BLaER1 treated with 17β-estradiol and CSF1 and Interleukin-3, amounts not matched to agents 10 nM and 100 nM (cell line): Measurements from ENCODE around the gene NUP98.

ENCODE experiments used
- H3K27ac ChIP-seq, 11 experiments: shearing (Covaris generic); formaldehyde crosslinking; 2 replicates each; pipeline ENCODE4 v1.8.1; 2022
- H3K27me3 ChIP-seq, 11 experiments: shearing (Covaris generic); formaldehyde crosslinking; 2 replicates each; pipeline ENCODE4 v1.8.1; 2022
- H3K36me3 ChIP-seq, 11 experiments: shearing (Covaris generic); formaldehyde crosslinking; 2 replicates each; pipeline ENCODE4 v1.8.1; 2022
- H3K4me1 ChIP-seq, 10 experiments: shearing (Covaris generic); formaldehyde crosslinking; 2 replicates each; pipeline ENCODE4 v1.8.1; 2022
- H3K4me2 ChIP-seq, 11 experiments: shearing (Covaris generic); formaldehyde crosslinking; 2 replicates each; pipeline ENCODE4 v1.8.1; 2022
- H3K4me3 ChIP-seq, 10 experiments: shearing (Covaris generic); formaldehyde crosslinking; 2 replicates each; pipeline ENCODE4 v1.8.1; 2022
- H3K9ac ChIP-seq, 11 experiments: shearing (Covaris generic); formaldehyde crosslinking; 2 replicates each; pipeline ENCODE4 v1.8.1; 2022
- H3K9me3 ChIP-seq, 11 experiments: shearing (Covaris generic); formaldehyde crosslinking; replicated peaks in 1 of 11; 2 replicates each; pipeline ENCODE4 v1.8.1; 2022
- H4K20me1 ChIP-seq, 11 experiments: shearing (Covaris generic); formaldehyde crosslinking; 2 replicates each; pipeline ENCODE4 v1.8.1; 2022
- Cebpa-rat ChIP-seq, 11 experiments: shearing (Covaris generic); IDR thresholded peaks; 2 replicates each; pipeline ENCODE4 v1.8.1; 2022

The NUP98 gene

GRCh38 chr11:3671334-3672254 is 125.8 kb downstream of the NUP98 start, which contains the start of gene CHRNA10:
CHRNA10 (minus strand) TSS chr11:3671384; CDS start chr11:3671312, 72 bp downstream.
- Histone ChIP-seq H3K4me2 (no peak within 1 kb of the TSS), H4K20me1 (peaks cover 0 to 88% (median 15%) of the 10 kb centered on the region in 11 experiments; a peak in 14 of 22 replicates), H3K9ac (no peak within 1 kb of the TSS), H3K4me1 (peaks cover 0 to 3% (median 0%) of the 10 kb centered on the region in 10 experiments; a peak in 4 of 20 replicates), H3K9me3 (no peaks in the 10 kb centered on the region), H3K27me3 (no peaks in the 10 kb centered on the region), H3K27ac (no peak within 1 kb of the TSS), H3K36me3 (peaks cover 93 to 100% (median 100%) of the 10 kb centered on the region in 11 experiments), H3K4me3 (no peak within 1 kb of the TSS)
- TF ChIP-seq Cebpa-rat (IDR thresholded peaks at IDR 0.05): no peak

GRCh38 chr11:3669742-3670183 is 127.6 kb downstream of the NUP98 start:
- TF ChIP-seq Cebpa-rat (IDR thresholded peaks at IDR 0.05): no peak
- Histone ChIP-seq H4K20me1 (peaks cover 0 to 69% (median 13%) of the 10 kb centered on the region in 11 experiments; a peak in 13 of 22 replicates), H3K4me3 (no peak overlapping the region), H3K36me3 (peaks cover 82 to 100% (median 100%) of the 10 kb centered on the region in 11 experiments), H3K9me3 (no peaks in the 10 kb centered on the region), H3K27me3 (no peaks in the 10 kb centered on the region), H3K4me1 (peaks cover 0 to 17% (median 9%) of the 10 kb centered on the region in 10 experiments; a peak in 11 of 20 replicates), H3K4me2 (no peak overlapping the region), H3K9ac (no peak overlapping the region; a peak in 1 of 22 replicates), H3K27ac (no peak overlapping the region)

GRCh38 chr11:3669128-3669527 is 128.2 kb downstream of the NUP98 start:
- no peak overlapping the region for H3K4me3 ChIP-seq
- no peak overlapping the region for H3K9ac ChIP-seq
- H3K27ac ChIP-seq: no peak overlapping the region
- peaks cover 0 to 64% (median 13%) of the 10 kb centered on the region in 11 experiments; a peak in 13 of 22 replicates for H4K20me1 ChIP-seq
- H3K4me1 ChIP-seq: peaks cover 0 to 17% (median 9%) of the 10 kb centered on the region in 10 experiments; a peak in 11 of 20 replicates
- H3K27me3 ChIP-seq: no peaks in the 10 kb centered on the region
- H3K9me3 ChIP-seq: no peaks in the 10 kb centered on the region
- TF ChIP-seq Cebpa-rat (IDR thresholded peaks at IDR 0.05): no peak
- no peak overlapping the region for H3K4me2 ChIP-seq
- H3K36me3 ChIP-seq: peaks cover 82 to 100% (median 100%) of the 10 kb centered on the region in 11 experiments

- TF ChIP-seq Cebpa-rat (IDR thresholded peaks at IDR 0.05): no peak
- Histone ChIP-seq H4K20me1 (peaks cover 0 to 52% (median 11%) of the 10 kb centered on the region in 11 experiments; a peak in 13 of 22 replicates), H3K9me3 (no peaks in the 10 kb centered on the region), H3K4me3 (no peak overlapping the region), H3K36me3 (peaks cover 68 to 91% (median 85%) of the 10 kb centered on the region in 11 experiments), H3K27me3 (no peaks in the 10 kb centered on the region), H3K27ac (no peak overlapping the region), H3K4me1 (peaks cover 0 to 17% (median 9%) of the 10 kb centered on the region in 10 experiments; a peak in 11 of 20 replicates), H3K4me2 (no peak overlapping the region), H3K9ac (no peak overlapping the region)
These were observed 130.0 kb downstream of the NUP98 start for GRCh38 chr11:3667149-3668035.

- H3K4me1 ChIP-seq: peaks cover 0 to 17% (median 9%) of the 10 kb centered on the region in 10 experiments; a peak in 11 of 20 replicates
- H3K36me3 ChIP-seq: peaks cover 55 to 78% (median 72%) of the 10 kb centered on the region in 11 experiments
- H3K9me3 ChIP-seq: no peaks in the 10 kb centered on the region
- H3K4me2 ChIP-seq: peak overlapping the region in 5 of 11 experiments; percentile 27 to 56 (median 47); a peak in 7 of 22 replicates
- peaks cover 0 to 39% (median 7%) of the 10 kb centered on the region in 11 experiments; a peak in 13 of 22 replicates for H4K20me1 ChIP-seq
- no peak overlapping the region; a peak in 1 of 22 replicates for H3K9ac ChIP-seq
- TF ChIP-seq Cebpa-rat (IDR thresholded peaks at IDR 0.05): no peak
- no peaks in the 10 kb centered on the region for H3K27me3 ChIP-seq
- H3K4me3 ChIP-seq: no peak overlapping the region
- no peak overlapping the region for H3K27ac ChIP-seq
These were observed 131.3 kb downstream of the NUP98 start for GRCh38 chr11:3666023-3666530.

- no peaks in the 10 kb centered on the region for H3K9me3 ChIP-seq
- H3K27ac ChIP-seq: 0 out of 22 replicates have a peak overlapping the region, but pooled peaks of 1 of the 11 experiments have one; percentile 13
- H3K27me3 ChIP-seq: no peaks in the 10 kb centered on the region
- H3K4me2 ChIP-seq: peak overlapping the region in 5 of 11 experiments; percentile 27 to 56 (median 47); a peak in 7 of 22 replicates
- peaks cover 0 to 33% (median 4%) of the 10 kb centered on the region in 11 experiments; a peak in 11 of 22 replicates for H4K20me1 ChIP-seq
- TF ChIP-seq Cebpa-rat (IDR thresholded peaks at IDR 0.05): no peak
- peaks cover 0 to 17% (median 9%) of the 10 kb centered on the region in 10 experiments; a peak in 11 of 20 replicates for H3K4me1 ChIP-seq
- H3K36me3 ChIP-seq: peaks cover 49 to 72% (median 66%) of the 10 kb centered on the region in 11 experiments
- H3K9ac ChIP-seq: no peak overlapping the region; a peak in 1 of 22 replicates
- no peak overlapping the region for H3K4me3 ChIP-seq
These were observed 131.9 kb downstream of the NUP98 start for GRCh38 chr11:3665336-3666022.

- no peak overlapping the region for H3K4me2 ChIP-seq
- peaks cover 36 to 58% (median 53%) of the 10 kb centered on the region in 11 experiments for H3K36me3 ChIP-seq
- H3K4me1 ChIP-seq: peaks cover 0 to 17% (median 9%) of the 10 kb centered on the region in 10 experiments; a peak in 11 of 20 replicates
- H3K27me3 ChIP-seq: no peaks in the 10 kb centered on the region
- no peak for TF ChIP-seq Cebpa-rat (IDR thresholded peaks at IDR 0.05)
- peaks cover 0 to 20% (median 0%) of the 10 kb centered on the region in 11 experiments; a peak in 8 of 22 replicates for H4K20me1 ChIP-seq
- no peak overlapping the region for H3K9ac ChIP-seq
- H3K9me3 ChIP-seq: no peaks in the 10 kb centered on the region
- no peak overlapping the region for H3K27ac ChIP-seq
- H3K4me3 ChIP-seq: no peak overlapping the region
These were observed 133.2 kb downstream of the NUP98 start for GRCh38 chr11:3664032-3664630.
